K562 (cell line): ENCODE results near the gene PBX1. TPM values are rescaled to one million over a fixed set of nuclear protein-coding genes. Genes with fewer than 3 reads are reported as not detected.
A peak's percentile ranks its signal among the peaks of the same experiment; 100 is the strongest.

Source experiments
- ATF7 ChIP-seq: fragments of 450-650 bp; IDR thresholded peaks from 2 replicates; pipeline ENCODE4 v1.7.1; 2014; ENCODE audit warnings: mild to moderate bottlenecking, moderate library complexity
- CEBPB ChIP-seq: fragments of 450-650 bp; IDR thresholded peaks from 2 replicates; pipeline ENCODE4 v1.6.1; 2016; ENCODE audit warnings: missing genetic modification characterization, missing compliant biosample characterization
- ESRRA ChIP-seq: fragments of 450-650 bp; IDR thresholded peaks from 2 replicates; pipeline ENCODE4 v1.6.1; 2014; ENCODE audit warnings: low read depth, mild to moderate bottlenecking, moderate library complexity, borderline replicate concordance
- FOXA3 ChIP-seq, 2 experiments: fragments of 450-650 bp in 1 of 2; sonication (generic) in 1 of 2; formaldehyde crosslinking; IDR thresholded peaks in 1 of 2; conservative IDR thresholded peaks in 1 of 2; 2 replicates each; pipeline versions ENCODE4 v1.4.0 to v1.8.0; 2020 to 2022; ENCODE audit warnings: mild to moderate bottlenecking in 2 of 2, missing genetic modification reagents in 1 of 2
- HDAC2 ChIP-seq: fragments of 450-650 bp; IDR thresholded peaks from 2 replicates; pipeline ENCODE4 v1.6.1; 2016; ENCODE audit warnings: mild to moderate bottlenecking
- KDM1A ChIP-seq, 2 experiments: fragments of 450-650 bp; IDR thresholded peaks; 2 replicates each; pipeline ENCODE4 v1.6.1; 2016; ENCODE audit warnings: mild to moderate bottlenecking in 2 of 2
- L3MBTL2 ChIP-seq: fragments of 450-650 bp; IDR thresholded peaks from 2 replicates; pipeline ENCODE4 v1.6.1; 2016; ENCODE audit warnings: mild to moderate bottlenecking, moderate library complexity
- NELFE ChIP-seq: IDR thresholded peaks from 2 replicates; pipeline ENCODE4 v1.6.1; 2011; ENCODE audit warnings: mild to moderate bottlenecking; ENCODE audit not compliant: insufficient read depth, insufficient read length
- NR2C2 ChIP-seq, 2 experiments: fragments of 200-800 bp in 1 of 2; sonication (Bioruptor generic) in 1 of 2; sonication (generic) in 1 of 2; formaldehyde crosslinking in 1 of 2; IDR thresholded peaks; 2 replicates each; pipeline versions ENCODE4 v1.6.1 to v1.8.0; 2016 to 2022; ENCODE audit warnings: mild to moderate bottlenecking in 1 of 2, missing compliant biosample characterization in 1 of 2, missing genetic modification characterization in 1 of 2, missing genetic modification reagents in 1 of 2
- RAD21 ChIP-seq, 2 experiments: fragments of 250-450 bp in 1 of 2; fragments of 450-650 bp in 1 of 2; sonication (Bioruptor Pico) in 1 of 2; formaldehyde crosslinking in 1 of 2; IDR thresholded peaks in 1 of 2; conservative IDR thresholded peaks in 1 of 2; 2 replicates each; pipeline versions ENCODE4 v1.4.0 to v1.8.0; 2020 to 2022; ENCODE audit warnings: mild to moderate bottlenecking in 2 of 2, moderate library complexity in 1 of 2
- SOX6 ChIP-seq: fragments of 450-650 bp; IDR thresholded peaks from 2 replicates; pipeline ENCODE4 v1.6.1; 2014; ENCODE audit warnings: mild to moderate bottlenecking
- TAF9B ChIP-seq: fragments of 450-650 bp; IDR thresholded peaks from 2 replicates; pipeline ENCODE4 v1.6.1; 2018; ENCODE audit warnings: mild to moderate bottlenecking; ENCODE audit not compliant: partially characterized antibody
- TAL1 ChIP-seq: fragments of 450-650 bp; IDR thresholded peaks from 2 replicates; pipeline ENCODE4 v1.6.1; 2016; ENCODE audit warnings: mild to moderate bottlenecking
- TBP ChIP-seq: optimal IDR thresholded peaks from 2 replicates; pipeline ENCODE3; 2011; ENCODE audit warnings: low read depth, low read length, improper control_type of control experiment
- ZBTB17 ChIP-seq: fragments of 450-650 bp; formaldehyde crosslinking; IDR thresholded peaks from 2 replicates; pipeline ENCODE4 v1.4.0; 2020; ENCODE audit warnings: mild to moderate bottlenecking
- ZEB2 ChIP-seq: fragments of 450-650 bp; IDR thresholded peaks from 2 replicates; pipeline ENCODE4 v1.6.1; 2016
- ZNF780A ChIP-seq: fragments of 250-450 bp; sonication (Bioruptor Pico); IDR thresholded peaks from 2 replicates; pipeline ENCODE4 v1.5.0; 2021; ENCODE audit warnings: mild to moderate bottlenecking
- polyA plus RNA-seq, 8 experiments: library from polyadenylated mRNA; depleted of rRNA in 4 of 8; stranded (reverse) in 5 of 8; unstranded in 3 of 8; fragments of >200 nt; fragmentation: Nextera tagmentation in 2 of 8; fragmentation: Illumina TruSeq in 1 of 8; extraction: Ambion mirVana in 2 of 8; extraction: Trizol in 1 of 8; gene quantifications; 2 replicates each; pipeline versions ENCODE4 v1.2.1 to v1.2.3, GENCODE V29; 2011 to 2014; ENCODE audit warnings: inconsistent platforms in 1 of 8, missing spikeins in 1 of 8
- total RNA-seq, 7 experiments: library from RNA; depleted of rRNA in 6 of 7; stranded (reverse); fragments of >200 nt in 6 of 7; fragmentation: Illumina TruSeq in 2 of 7; extraction: Trizol in 2 of 7; gene quantifications; 2 replicates each; pipeline versions ENCODE4 v1.2.1 to v1.2.3, GENCODE V29; 2011 to 2021; ENCODE audit warnings: low replicate concordance in 1 of 7
- TF ChIP-seq, protein P1 (sequence below): sonication (generic); formaldehyde crosslinking; IDR thresholded peaks from 2 replicates; pipeline ENCODE4 v1.8.1; 2023; ENCODE audit warnings: mild to moderate bottlenecking, missing genetic modification reagents, moderate library complexity
- TF ChIP-seq, protein P2 (sequence below), 2 experiments: fragments of 250-450 bp in 1 of 2; fragments of 450-650 bp in 1 of 2; sonication (Bioruptor Pico) in 1 of 2; IDR thresholded peaks; 2 replicates each; pipeline versions ENCODE4 v1.6.1 to v1.8.0; 2016 to 2021; ENCODE audit warnings: mild to moderate bottlenecking in 2 of 2, moderate library complexity in 2 of 2, missing compliant biosample characterization in 1 of 2, missing genetic modification characterization in 1 of 2
- TF ChIP-seq, protein P3 (sequence below), 2 experiments: fragments of 450-650 bp; IDR thresholded peaks; 2 replicates each; pipeline ENCODE4 v1.6.1; 2016
- TF ChIP-seq, protein P4 (sequence below): sonication (generic); formaldehyde crosslinking; IDR thresholded peaks from 2 replicates; pipeline ENCODE4 v1.8.1; 2022; ENCODE audit warnings: missing genetic modification reagents

Gene PBX1
- total and polyA plus RNA-seq, 9 of the 15 experiments (the other 6 are each of a cell fraction or from before 2014, with no cell fraction given): 0.03 to 0.62 (median 0.17) TPM

DNA sequence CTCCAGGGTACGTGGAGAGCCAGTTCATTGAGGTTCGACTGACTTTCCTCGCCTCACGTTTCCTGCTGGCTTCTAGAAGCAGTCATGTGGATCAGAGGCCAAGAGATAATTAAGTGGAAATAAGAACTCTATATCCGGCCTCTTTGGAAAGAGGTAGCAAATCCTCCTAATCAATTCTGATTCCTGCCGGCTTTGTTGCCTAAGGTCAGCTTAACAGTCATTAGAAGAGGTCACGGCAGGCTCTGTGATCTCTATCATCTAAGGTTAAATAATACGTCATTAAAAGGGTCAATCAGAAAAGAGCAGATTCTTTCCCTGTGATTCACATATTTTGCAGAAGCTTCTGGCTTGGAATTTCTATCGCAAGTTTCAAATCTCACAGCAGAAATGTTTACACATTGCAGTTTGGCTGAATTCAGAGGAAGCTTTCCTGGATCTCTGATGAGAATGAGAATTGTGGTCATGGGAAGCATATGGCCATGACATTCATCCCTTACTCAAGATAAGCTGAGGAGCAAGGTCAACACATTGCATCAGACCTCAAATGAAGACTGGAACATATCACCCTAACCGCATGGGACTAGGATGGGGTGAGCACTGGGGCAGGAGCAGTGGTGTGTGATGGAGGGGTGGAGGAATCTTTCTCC lies 189.4 kb downstream of the PBX1 start (continued):
- TF ChIP-seq ZEB2: 0 out of 2 replicates have a peak, but pooled peaks have one; percentile 25
- TF ChIP-seq HDAC2: 0 out of 2 replicates have a peak, but pooled peaks have one; percentile 18
- TF ChIP-seq, protein P1, sequence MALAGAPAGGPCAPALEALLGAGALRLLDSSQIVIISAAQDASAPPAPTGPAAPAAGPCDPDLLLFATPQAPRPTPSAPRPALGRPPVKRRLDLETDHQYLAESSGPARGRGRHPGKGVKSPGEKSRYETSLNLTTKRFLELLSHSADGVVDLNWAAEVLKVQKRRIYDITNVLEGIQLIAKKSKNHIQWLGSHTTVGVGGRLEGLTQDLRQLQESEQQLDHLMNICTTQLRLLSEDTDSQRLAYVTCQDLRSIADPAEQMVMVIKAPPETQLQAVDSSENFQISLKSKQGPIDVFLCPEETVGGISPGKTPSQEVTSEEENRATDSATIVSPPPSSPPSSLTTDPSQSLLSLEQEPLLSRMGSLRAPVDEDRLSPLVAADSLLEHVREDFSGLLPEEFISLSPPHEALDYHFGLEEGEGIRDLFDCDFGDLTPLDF (CRISPR knock-in tag): no peak
- TF ChIP-seq TBP: no peak
- no peak for TF ChIP-seq TAF9B
- no peak for TF ChIP-seq ZBTB17 (CRISPR knock-in tag)
- no peak for TF ChIP-seq TAL1
- TF ChIP-seq, protein P2, sequence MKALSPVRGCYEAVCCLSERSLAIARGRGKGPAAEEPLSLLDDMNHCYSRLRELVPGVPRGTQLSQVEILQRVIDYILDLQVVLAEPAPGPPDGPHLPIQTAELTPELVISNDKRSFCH (CRISPR knock-in tag; IDR thresholded peaks at IDR 0.05): no peak
- TF ChIP-seq, protein P2 (tag; IDR thresholded peaks at IDR 0.05): peak; percentile 72; the same call in 1 of the 2 replicates
- peak; percentile 72; the same call in 1 of the 2 replicates for TF ChIP-seq CEBPB (tag)
- no peak for TF ChIP-seq ZNF780A (CRISPR knock-in tag)
- peak in 1 of 2 experiments; percentile 42; a peak in 2 of 4 replicates for TF ChIP-seq FOXA3 (CRISPR knock-in tag; conservative IDR thresholded peaks at IDR 0.05 in 1 of 2, IDR thresholded peaks at IDR 0.05 in 1 of 2)
- TF ChIP-seq ATF7: peak; percentile 24; the same call in 1 of the 2 replicates
- peak; percentile 27; the same call in 1 of the 2 replicates for TF ChIP-seq L3MBTL2
- TF ChIP-seq, protein P3, sequence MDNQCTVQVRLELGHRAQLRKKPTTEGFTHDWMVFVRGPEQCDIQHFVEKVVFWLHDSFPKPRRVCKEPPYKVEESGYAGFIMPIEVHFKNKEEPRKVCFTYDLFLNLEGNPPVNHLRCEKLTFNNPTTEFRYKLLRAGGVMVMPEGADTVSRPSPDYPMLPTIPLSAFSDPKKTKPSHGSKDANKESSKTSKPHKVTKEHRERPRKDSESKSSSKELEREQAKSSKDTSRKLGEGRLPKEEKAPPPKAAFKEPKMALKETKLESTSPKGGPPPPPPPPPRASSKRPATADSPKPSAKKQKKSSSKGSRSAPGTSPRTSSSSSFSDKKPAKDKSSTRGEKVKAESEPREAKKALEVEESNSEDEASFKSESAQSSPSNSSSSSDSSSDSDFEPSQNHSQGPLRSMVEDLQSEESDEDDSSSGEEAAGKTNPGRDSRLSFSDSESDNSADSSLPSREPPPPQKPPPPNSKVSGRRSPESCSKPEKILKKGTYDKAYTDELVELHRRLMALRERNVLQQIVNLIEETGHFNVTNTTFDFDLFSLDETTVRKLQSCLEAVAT (IDR thresholded peaks at IDR 0.05): 0 out of 4 replicates have a peak, but pooled peaks of 1 of the 2 experiments have one; percentile 20
- TF ChIP-seq RAD21 (CRISPR knock-in tag; conservative IDR thresholded peaks at IDR 0.05 in 1 of 2, IDR thresholded peaks at IDR 0.05 in 1 of 2): no peak
- no peak for TF ChIP-seq NELFE
- no peak for TF ChIP-seq NR2C2 (CRISPR knock-in tag; IDR thresholded peaks at IDR 0.05)
- TF ChIP-seq NR2C2 (tag; IDR thresholded peaks at IDR 0.05): peak; percentile 75
- TF ChIP-seq SOX6: peak; percentile 43; the same call in 1 of the 2 replicates
- TF ChIP-seq KDM1A (IDR thresholded peaks at IDR 0.05): peak; percentile 23 to 52; a peak in 2 of 4 replicates
- TF ChIP-seq, protein P4, sequence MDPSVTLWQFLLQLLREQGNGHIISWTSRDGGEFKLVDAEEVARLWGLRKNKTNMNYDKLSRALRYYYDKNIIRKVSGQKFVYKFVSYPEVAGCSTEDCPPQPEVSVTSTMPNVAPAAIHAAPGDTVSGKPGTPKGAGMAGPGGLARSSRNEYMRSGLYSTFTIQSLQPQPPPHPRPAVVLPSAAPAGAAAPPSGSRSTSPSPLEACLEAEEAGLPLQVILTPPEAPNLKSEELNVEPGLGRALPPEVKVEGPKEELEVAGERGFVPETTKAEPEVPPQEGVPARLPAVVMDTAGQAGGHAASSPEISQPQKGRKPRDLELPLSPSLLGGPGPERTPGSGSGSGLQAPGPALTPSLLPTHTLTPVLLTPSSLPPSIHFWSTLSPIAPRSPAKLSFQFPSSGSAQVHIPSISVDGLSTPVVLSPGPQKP (CRISPR knock-in tag): no peak
- TF ChIP-seq ESRRA: peak; percentile 88
